GM19468 (cell line): ENCODE data around the gene CCDC18.
A peak's percentile ranks its signal among the peaks of the same experiment; 100 is the strongest.
"Not testable (repeated sequence)": the region's sequence is repeated elsewhere in the genome, so short reads cannot be mapped to it uniquely, and the experiment has no call there.

Source experiments
- ATAC-seq: cut with Tn5 transposase; IDR thresholded peaks from one replicate; pipeline ENCODE4 v1.9.1; 2021; ENCODE audit warnings: mild to moderate bottlenecking, moderate library complexity, moderate number of reproducible peaks; ENCODE audit not compliant: unreplicated experiment; ENCODE audit errors: extremely low read depth

CCDC18 gene

DNA sequence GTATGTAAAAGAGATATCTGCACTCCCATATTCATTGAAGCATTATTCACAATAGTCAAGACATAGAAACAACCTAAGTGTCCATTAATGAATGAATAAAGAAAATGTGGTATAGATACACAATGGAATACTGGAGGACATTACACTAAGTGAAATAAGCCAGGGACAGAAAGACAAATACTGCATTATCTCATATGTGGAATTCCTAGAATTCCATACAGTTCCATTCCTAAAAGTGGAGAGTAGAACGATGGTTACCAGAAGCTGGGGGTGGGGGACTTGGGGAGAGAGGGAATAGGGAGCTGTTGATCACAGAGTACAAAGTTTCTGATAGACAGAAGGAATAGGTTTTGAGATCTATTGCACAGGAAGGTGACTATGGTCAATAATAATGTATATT lies 7.7 kb upstream of the CCDC18 start:
- no peak for ATAC-seq

DNA sequence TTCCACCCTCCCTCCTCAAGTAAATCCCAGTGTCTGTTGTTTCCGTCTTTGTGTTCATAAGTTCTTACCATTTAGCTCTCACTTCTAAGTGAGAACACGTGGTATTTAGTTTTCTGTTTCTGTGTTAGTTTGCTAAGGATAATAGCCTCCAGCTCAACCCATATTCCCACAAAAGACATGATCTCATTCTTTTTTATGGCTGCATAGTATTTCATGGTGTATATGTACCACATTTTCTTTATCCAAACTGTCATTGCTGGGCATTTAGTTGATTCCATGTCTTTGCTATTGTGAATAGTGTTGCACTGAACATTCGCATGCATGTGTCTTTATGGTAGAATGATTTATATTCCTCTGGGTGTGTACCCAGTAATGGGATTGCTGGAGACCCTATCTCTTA lies 5.9 kb upstream of the CCDC18 start:
- ATAC-seq, result not testable (repeated sequence)

DNA sequence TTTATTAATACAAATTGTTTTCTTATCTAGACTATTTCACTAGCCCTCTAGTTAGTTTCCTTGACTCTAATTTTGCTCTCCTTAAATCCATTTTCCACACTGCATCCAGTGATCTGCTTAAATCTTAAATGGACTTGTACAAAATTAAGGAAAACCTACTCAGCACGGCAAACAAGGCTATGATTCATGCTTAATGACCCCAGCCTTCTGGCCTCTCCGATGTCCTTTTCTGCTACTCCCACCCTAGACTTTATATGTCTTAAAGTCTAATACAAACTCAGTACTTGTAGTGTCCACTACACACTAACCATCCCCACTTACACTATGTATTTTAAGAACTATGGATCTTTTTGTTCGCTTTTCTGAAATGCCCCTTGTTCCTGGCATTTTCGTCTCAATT lies 2.5 kb upstream of the CCDC18 start:
- ATAC-seq, result no peak

DNA sequence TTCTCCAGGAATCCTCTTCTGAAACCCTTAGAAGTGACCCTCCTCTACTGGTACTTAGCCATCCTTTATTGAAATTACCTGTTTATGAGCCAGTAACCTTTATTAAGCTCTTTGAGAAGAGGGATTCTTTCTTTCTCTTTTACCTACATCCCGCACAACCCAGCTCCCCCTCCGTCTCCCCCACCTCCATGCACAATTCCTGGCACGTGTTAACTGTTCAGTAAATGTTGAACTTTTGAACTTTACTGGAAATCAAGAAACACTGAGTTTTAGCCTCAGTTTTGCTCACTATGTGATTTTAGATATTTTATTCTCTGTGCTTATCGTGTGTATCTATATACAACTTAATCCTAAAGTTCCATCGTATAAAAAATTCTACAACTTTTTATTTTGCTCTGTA lies 2.1 kb upstream of the CCDC18 start:
- ATAC-seq, result no peak

DNA sequence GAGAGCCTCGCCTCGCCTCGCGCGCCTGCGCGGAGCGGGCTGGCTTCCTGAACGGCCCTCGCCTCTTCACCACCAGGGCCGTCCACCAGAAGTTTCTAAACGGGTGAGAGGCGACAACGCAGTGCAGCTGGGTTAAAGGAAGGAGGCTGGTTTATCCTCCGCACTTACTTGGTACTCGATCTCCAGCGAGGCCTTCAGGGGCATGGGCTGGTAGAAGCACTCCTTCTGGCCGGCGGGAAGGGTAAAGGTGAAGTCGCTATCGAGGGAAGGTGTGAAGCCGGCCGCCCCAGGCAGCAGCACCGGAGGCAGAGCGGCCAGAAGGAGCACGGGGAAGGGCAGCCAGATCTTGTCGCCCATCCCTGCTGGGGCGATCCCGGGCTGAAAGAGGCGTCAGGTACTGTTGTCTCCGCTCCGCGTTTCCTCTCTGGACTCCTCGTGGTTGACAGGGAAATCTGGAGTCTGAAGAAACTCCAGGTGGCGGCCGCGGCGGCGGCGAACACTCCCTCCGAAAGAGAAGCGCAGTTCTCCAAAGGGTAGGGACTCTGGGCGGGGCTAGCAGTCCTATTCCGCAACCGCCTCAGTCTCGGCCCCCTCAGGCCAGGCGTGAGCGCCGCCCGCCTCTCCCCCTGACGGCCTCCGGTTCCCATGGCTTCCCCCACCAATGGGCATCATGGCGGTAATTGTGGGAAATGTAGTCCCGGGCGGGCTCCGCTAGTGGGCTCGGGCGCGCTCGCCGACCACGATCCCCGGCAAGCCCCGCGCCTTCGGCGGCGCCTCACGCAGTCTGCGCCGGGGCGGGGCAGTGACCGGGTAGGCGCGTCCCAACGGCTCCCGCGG lies 420 bp upstream of the CCDC18 start, which contains the start of gene TMED5:
TSS of gene TMED5 (minus strand) at position 528 of the 837 bp plus-strand sequence. CDS start at position 357, 171 bp downstream.
- peak; percentile 84 for ATAC-seq

DNA sequence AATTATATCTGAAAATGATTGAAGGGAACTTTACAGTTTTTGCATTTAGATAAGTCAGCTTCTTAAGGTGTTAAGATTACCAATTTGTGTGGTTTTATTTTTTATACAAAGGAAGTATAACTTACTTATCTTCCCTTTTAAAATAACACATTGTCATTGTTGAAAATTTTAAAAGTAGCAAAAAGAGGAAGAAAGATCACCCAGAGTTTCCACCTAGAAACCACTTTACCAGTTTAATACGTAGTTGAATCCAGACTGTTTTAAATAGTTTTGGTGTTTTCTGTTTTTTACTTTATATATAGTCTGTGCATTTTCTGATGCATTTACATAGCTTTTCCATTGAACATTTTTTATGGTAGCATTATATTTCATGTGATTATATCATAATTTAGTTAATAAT lies 6.1 kb downstream of the CCDC18 start:
- ATAC-seq, result no peak

DNA sequence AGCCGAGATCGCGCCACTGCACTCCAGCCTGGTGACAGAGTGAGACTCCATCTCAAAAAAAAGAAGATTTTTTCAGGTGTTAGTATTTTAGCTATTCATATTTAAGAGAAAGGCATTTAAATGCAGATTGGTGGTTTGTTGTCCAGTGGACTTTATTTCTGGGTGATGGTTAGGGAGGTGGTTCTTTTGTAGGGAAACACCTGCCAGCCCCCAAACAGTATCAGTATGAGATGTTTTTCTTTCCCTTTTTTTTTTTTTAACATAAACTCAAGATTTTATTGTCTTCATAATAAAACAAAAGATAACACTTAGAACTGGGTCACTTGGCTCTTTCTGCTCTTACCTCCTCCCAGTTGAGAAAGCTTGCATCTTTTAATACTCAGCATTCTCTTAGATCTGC lies 9.9 kb downstream of the CCDC18 start:
- no peak for ATAC-seq

DNA sequence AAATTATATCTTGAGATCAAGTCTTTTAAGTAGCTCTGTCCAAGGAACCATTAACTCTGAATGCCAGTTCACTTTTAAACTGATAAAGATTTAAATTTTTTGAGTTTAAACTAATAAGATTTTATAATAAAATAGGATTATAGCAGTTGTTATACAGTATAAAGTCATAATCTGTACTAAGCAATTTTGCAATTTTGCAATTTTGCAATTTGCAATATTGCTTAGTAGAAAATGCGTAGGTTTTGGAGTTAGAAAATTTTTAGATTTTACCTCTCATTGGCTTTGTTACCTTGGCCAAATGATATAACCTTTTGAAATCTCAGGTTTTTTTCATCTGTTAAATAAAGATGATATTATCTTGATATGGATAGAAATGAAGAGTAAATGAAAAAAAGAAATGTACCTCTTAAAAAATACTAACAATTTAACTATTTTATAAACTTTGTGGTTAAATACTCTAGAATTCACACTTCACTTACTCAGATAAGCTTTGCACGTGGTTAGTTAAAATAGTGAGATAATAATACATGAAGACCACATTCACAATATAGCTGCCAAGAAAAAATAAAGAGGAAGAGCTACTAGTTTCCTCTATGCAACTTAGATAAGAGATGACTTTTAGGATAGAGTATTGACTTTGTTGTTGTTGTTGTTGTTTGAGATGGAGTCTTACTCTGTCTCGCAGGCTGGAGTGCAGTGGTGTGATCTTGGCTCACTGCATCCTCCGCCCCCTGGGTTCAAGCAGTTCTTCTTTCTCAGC lies 13.9 kb downstream of the CCDC18 start:
- ATAC-seq, result no peak

DNA sequence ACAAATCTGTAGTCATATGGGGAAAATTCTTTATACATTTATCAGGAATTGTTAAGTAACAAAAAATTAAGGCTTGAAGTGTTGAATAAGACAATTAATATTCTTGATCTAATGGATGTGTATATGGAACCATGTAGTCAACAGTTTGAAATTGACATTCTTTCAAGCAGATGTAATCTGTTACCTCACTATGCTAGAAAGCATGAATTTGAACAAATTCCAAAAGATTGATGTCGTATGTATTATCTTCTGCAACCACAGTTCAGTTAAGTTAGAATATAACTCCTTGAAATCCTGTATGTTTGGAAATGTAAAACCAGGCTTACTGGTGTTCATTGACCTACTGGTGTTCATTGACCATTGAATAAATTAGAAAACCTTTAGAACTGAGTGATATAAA lies 16.1 kb downstream of the CCDC18 start:
- no peak for ATAC-seq

DNA sequence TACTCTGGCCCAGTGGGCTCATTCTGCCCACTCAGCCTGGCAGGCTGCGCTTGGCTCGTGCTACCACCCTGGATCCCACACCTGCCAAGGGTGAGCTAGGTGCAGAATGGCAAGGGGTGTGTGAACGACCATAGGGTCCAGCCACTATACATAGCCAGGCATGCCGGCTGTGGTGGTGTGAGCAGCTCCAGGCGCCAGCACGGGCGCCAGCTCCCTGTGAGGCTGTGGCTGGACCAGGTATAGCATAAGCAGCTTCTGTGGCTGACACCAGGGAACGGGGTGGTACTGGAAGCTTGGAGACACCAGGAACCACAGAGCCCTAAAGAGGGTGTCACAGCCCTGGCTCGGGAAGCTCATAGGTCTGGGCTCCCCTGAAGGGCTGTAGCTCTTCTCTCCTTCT lies 18.6 kb downstream of the CCDC18 start:
- no peak for ATAC-seq

DNA sequence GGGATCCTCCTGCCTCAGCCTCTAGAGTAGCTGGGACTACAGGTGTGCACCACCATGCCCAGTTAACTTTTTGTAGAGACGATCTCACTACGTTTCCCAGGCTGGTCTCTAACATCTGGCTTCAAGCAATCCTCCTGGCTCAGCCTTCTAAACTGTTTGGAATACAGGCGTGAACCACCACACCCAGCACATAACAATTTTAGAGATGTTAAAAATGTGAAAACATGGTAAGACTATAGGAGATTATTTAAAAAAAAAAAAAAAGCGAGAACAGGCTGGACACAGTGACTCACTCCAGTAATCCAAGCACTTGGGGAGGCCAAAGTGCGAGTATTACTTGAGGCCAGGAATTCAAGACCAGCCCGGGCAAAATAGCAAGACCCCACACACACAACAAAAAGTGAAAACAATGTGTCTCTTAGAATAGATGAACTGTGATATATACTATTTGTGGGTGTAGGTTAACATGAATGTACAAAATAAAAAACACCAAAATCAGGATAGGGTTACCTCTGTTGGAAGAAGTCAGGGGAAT lies 19.6 kb downstream of the CCDC18 start:
- ATAC-seq, result no peak

DNA sequence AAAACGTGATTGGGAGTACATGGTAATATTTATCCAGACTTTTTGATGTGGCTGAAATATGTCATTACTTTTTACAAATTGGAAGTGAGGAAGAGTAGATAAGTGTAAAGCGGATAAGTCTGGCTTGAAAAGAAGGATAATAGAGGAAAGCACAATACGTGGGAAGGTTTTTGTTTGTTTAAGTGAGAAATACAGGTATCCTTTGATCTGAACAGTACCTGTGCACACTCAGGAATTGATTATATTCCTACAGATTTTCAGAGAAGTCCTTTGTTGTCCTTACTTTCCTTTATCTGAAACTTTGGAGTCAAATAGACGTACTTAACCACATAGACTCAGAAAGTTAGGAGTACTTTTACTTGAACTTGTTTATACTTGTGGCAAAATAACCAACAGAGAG lies 20.2 kb downstream of the CCDC18 start:
- no peak for ATAC-seq

DNA sequence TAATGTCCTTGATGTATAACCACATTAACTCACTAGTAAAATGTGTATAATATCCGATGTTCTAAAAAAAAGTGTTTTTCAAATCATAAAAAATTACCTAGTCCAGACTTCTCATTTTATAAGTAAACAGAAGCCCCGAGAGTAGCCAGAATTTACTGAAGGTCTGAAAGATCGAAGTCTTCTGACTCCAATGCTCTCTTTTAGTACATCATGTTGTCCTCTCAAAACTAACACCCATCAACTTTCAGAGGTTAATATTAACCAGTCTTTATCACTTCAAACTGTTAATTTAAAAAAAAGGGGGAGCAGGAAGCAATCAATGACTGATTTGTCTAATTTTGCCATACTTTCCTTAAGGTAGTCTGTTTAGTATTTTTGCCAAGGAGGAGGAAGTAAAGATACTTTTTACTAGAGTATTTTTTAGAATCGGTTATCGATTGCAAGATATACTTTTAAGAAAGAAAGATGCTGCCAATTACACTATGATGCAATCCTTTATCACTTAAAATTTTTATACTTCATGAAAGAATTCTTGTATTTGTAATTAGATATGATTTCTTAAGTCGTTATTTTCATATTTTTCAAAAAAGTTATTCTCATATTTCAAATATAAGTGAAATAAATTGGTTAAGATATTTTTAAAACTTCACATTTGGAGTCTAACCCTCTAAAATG lies 25.5 kb downstream of the CCDC18 start:
- no peak for ATAC-seq

DNA sequence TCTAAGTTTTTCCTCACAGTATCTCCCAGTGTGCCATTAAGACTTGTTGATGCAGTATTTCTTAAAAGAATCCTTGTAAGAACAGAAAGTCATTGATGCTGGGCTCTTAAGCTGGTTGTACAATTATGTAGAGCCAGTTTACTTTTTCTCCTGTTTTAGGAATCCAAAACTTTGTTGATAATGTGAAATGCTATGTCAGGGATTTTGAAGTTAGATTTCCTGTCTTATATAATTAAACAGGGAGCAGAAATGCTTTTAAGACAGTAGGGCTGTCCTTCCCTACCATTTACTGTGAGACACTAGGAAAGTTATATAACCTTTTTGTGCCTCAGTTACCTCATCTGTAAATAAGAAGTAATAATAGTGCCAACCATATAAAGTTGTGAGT lies 26.0 kb downstream of the CCDC18 start:
- ATAC-seq, result no peak

DNA sequence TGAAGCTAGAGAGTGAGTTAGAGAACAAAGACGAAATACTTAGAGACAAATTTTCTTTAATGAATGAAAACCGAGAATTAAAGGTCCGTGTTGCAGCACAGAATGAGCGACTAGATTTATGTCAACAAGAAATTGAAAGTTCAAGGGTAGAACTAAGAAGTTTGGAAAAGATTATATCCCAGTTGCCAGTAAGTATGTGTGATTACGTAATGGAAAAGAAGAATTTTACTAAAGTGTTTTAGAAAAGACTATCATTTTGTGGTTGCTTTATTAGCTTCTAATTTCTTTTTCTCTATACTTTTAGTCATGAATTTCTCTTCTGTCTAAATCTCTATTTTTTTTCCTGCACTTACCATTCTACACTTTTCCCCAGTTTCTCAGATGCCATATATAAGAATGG lies 26.7 kb downstream of the CCDC18 start:
- ATAC-seq, result no peak

DNA sequence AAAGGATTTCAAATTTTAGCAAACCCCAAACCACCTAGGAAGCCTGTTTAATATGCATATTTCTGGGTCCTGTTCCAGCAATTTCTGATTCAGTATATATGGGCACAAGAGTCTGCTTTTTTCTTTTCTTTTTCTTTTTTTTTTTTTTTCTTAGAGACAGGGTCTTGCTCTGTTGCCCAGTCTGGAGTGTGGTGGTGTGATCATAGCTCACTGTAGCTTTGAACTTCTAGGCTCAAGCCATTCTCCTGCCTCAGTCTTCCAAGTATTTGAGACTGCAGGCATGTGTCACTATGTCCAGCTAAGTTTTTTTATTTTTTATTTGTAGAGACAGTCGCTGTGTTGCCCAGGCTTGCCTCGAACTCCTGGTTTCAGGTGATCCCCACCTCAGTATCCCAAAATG lies 34.8 kb downstream of the CCDC18 start:
- ATAC-seq, result no peak

DNA sequence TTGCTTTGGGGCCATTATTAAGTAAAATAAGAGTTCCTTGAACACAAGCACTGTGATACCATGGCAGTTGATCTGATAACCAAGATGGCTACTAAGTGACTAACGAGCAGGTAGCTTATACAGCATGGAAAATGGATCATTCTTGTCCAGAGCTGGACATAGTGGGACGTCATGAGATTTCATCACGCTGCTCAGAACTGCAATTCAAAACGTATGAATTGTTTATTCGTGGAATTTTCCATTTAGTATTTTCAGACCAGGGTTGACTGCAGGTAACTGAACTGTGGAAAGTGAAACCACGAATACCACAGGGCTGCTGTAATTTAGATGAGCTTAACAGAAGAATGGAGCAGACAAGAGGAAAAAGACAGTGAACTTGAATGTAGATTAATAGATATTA lies 38.9 kb downstream of the CCDC18 start:
- peak; percentile 52 for ATAC-seq

DNA sequence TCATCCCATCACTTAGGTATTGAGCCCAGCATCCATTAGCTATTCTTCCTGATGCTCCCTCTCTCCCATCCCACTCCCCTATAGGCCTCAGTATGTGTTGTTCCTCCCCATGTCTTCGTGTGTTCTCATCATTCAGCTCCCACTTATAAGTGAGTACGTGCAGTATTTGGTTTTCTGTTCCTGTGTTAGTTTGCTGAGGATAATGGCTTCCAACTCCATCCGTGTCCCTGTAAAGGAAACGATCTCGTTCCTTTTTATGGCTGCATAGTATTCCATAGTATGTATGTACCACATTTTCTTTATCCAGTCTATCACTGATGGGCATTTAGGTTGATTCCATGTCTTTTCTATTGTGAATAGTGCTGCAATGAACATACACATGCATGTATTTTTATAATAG lies 40.2 kb downstream of the CCDC18 start:
- ATAC-seq, result not testable (repeated sequence)

DNA sequence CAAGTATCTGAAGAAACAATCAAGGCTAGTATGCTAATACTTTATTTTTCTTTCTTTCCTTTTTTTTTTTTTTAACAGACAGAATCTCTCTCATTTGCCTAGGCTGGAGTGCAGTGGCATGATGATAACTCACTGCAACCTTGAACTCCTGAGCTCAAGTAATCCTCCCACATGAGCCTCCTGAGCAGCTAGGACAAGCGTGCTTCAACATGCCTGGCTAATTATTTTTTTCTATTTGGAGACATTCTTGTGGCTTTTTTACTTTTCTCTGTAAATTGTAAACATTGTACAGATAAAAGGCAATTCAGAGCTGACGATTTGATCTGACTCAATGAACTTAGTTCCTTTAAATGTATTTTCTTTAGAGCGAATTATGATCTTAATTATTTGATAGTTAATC lies 41.4 kb downstream of the CCDC18 start:
- ATAC-seq, result no peak

DNA sequence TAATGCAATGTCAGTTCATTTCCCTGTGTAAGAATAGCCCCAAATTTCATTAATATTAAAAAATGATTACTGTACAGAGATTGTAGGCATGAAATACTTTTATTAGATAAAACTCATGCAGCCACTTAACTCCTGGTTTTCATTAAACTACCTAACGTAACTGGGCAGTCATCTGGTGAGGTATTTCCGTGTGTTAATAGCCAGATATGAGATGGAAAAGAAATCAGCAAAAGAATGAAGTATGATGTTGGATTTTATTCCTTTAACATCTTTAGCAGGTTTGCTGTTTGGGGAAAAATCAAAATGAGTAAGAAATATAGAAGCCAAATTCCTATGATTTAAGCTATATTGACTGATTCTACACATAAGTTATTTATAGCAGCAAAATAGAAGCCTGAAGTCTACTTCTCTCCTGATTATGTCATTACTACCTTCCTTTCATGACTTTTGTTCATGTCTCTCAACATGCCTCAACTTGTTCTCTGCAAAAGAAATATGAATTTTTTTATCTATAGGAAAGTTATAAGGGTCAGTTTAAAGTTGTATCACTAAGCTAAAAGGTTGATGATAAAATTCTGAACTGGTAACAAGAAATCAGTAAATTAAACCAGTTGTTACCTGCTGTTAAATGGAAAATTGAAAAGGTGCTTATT lies 42.6 kb downstream of the CCDC18 start:
- ATAC-seq, result no peak
